ENCODE measurements around the gene CDH23.

CDH23 gene

GRCh38 chr10:71719464-71720201 is 322.9 kb downstream of the CDH23 start, which contains the start of gene C10orf105:
Gene C10orf105 (minus strand): TSS chr10:71719778. CDS start chr10:71716337, 3,441 bp downstream.
- Histone ChIP-seq H3K9me3 (no peaks in the 10 kb centered on the region), H3K36me3 (replicated peaks) (no peaks in the 10 kb centered on the region), H3K27me3 (ENCODE audit: low read depth) (no peaks in the 10 kb centered on the region), H3K4me3 (no peak within 1 kb of the TSS), H3K4me1 (no peaks in the 10 kb centered on the region)
- no peak for DNase-seq (ENCODE audit: low spot score in 2 of 2)
- in situ Hi-C loops (cut with MboI; ENCODE audit: low sequenced_read_pairs): no loop called here

GRCh38 chr10:71720288-71720687 is 323.6 kb downstream of the CDH23 start:
- Histone ChIP-seq H3K36me3 (replicated peaks) (no peaks in the 10 kb centered on the region), H3K4me3 (no peak overlapping the region), H3K4me1 (no peaks in the 10 kb centered on the region), H3K9me3 (no peaks in the 10 kb centered on the region), H3K27me3 (ENCODE audit: low read depth) (no peaks in the 10 kb centered on the region)
- no peak for DNase-seq (ENCODE audit: low spot score in 2 of 2)
- in situ Hi-C loops (cut with MboI; ENCODE audit: low sequenced_read_pairs): no loop called here

- in situ Hi-C loops (cut with MboI; ENCODE audit: low sequenced_read_pairs): no loop called here
- no peaks in the 10 kb centered on the region for H3K27me3 ChIP-seq (ENCODE audit: low read depth)
Measured at GRCh38 chr10:71721313-71721712, 324.6 kb downstream of the CDH23 start.

GRCh38 chr10:71722849-71723248 is 326.1 kb downstream of the CDH23 start:
- Histone ChIP-seq H3K4me1 (no peaks in the 10 kb centered on the region), H3K4me3 (no peak overlapping the region), H3K9me3 (no peaks in the 10 kb centered on the region), H3K36me3 (replicated peaks) (no peaks in the 10 kb centered on the region), H3K27me3 (ENCODE audit: low read depth) (no peaks in the 10 kb centered on the region)
- no peak for DNase-seq (ENCODE audit: low spot score in 2 of 2)
- in situ Hi-C loops (cut with MboI; ENCODE audit: low sequenced_read_pairs): no loop called here

More at GRCh38 chr10:71721313-71721712, 324.6 kb downstream of the CDH23 start:
- Histone ChIP-seq H3K4me3 (no peak overlapping the region), H3K9me3 (no peaks in the 10 kb centered on the region), H3K4me1 (no peaks in the 10 kb centered on the region), H3K36me3 (replicated peaks) (no peaks in the 10 kb centered on the region)
- DNase-seq (ENCODE audit: low spot score in 2 of 2): no peak

- no peaks in the 10 kb centered on the region for H3K4me1 ChIP-seq
- DNase-seq (ENCODE audit: low spot score in 2 of 2): no peak
- in situ Hi-C loops (cut with MboI; ENCODE audit: low sequenced_read_pairs): no loop called here
Measured at GRCh38 chr10:71723311-71723710, 326.6 kb downstream of the CDH23 start.

GRCh38 chr10:71724539-71724938 is 327.8 kb downstream of the CDH23 start:
- in situ Hi-C loops (cut with MboI; ENCODE audit: low sequenced_read_pairs): no loop called here
- H3K27me3 ChIP-seq (ENCODE audit: low read depth): no peaks in the 10 kb centered on the region
- H3K9me3 ChIP-seq: no peaks in the 10 kb centered on the region
- H3K4me3 ChIP-seq: no peak overlapping the region
- H3K4me1 ChIP-seq: no peaks in the 10 kb centered on the region
- H3K36me3 ChIP-seq (replicated peaks): no peaks in the 10 kb centered on the region
- no peak for DNase-seq (ENCODE audit: low spot score in 2 of 2)

More at GRCh38 chr10:71723311-71723710, 326.6 kb downstream of the CDH23 start:
- Histone ChIP-seq H3K36me3 (replicated peaks) (no peaks in the 10 kb centered on the region), H3K9me3 (no peaks in the 10 kb centered on the region), H3K27me3 (ENCODE audit: low read depth) (no peaks in the 10 kb centered on the region), H3K4me3 (no peak overlapping the region)

GRCh38 chr10:71725249-71725648 is 328.5 kb downstream of the CDH23 start:
- in situ Hi-C loops (cut with MboI; ENCODE audit: low sequenced_read_pairs): no loop called here
- Histone ChIP-seq H3K4me1 (no peaks in the 10 kb centered on the region), H3K27me3 (ENCODE audit: low read depth) (no peaks in the 10 kb centered on the region), H3K36me3 (replicated peaks) (no peaks in the 10 kb centered on the region), H3K9me3 (no peaks in the 10 kb centered on the region), H3K4me3 (no peak overlapping the region)
- DNase-seq (ENCODE audit: low spot score in 2 of 2): no peak

- no peak overlapping the region for H3K4me3 ChIP-seq
- no peaks in the 10 kb centered on the region for H3K4me1 ChIP-seq
- DNase-seq (ENCODE audit: low spot score in 2 of 2): peak in 1 of 2 experiments; percentile 54
- H3K9me3 ChIP-seq: no peaks in the 10 kb centered on the region
- H3K27me3 ChIP-seq (ENCODE audit: low read depth): no peaks in the 10 kb centered on the region
- in situ Hi-C loops (cut with MboI; ENCODE audit: low sequenced_read_pairs): no loop called here
- H3K36me3 ChIP-seq (replicated peaks): no peaks in the 10 kb centered on the region
Measured at GRCh38 chr10:71725998-71726579, 329.4 kb downstream of the CDH23 start.

- in situ Hi-C loops (cut with MboI; ENCODE audit: low sequenced_read_pairs): no loop called here
- no peaks in the 10 kb centered on the region for H3K4me1 ChIP-seq
Measured at GRCh38 chr10:71726580-71727104, 329.9 kb downstream of the CDH23 start.

GRCh38 chr10:71727105-71727737 is 330.5 kb downstream of the CDH23 start:
- in situ Hi-C loops (cut with MboI; ENCODE audit: low sequenced_read_pairs): no loop called here
- no peaks in the 10 kb centered on the region for H3K36me3 ChIP-seq (replicated peaks)
- no peaks in the 10 kb centered on the region for H3K27me3 ChIP-seq (ENCODE audit: low read depth)
- DNase-seq (ENCODE audit: low spot score in 2 of 2): no peak
- no peaks in the 10 kb centered on the region for H3K4me1 ChIP-seq
- H3K4me3 ChIP-seq: no peak overlapping the region
- no peaks in the 10 kb centered on the region for H3K9me3 ChIP-seq

More at GRCh38 chr10:71726580-71727104, 329.9 kb downstream of the CDH23 start:
- Histone ChIP-seq H3K9me3 (no peaks in the 10 kb centered on the region), H3K36me3 (replicated peaks) (no peaks in the 10 kb centered on the region), H3K27me3 (ENCODE audit: low read depth) (no peaks in the 10 kb centered on the region), H3K4me3 (no peak overlapping the region)
- no peak for DNase-seq (ENCODE audit: low spot score in 2 of 2)

GRCh38 chr10:71727738-71728737 is 331.3 kb downstream of the CDH23 start:
- Histone ChIP-seq H3K36me3 (replicated peaks) (no peaks in the 10 kb centered on the region), H3K27me3 (ENCODE audit: low read depth) (no peaks in the 10 kb centered on the region), H3K9me3 (no peaks in the 10 kb centered on the region), H3K4me1 (no peaks in the 10 kb centered on the region), H3K4me3 (no peak overlapping the region)
- peak in 1 of 2 experiments; percentile 36 for DNase-seq (ENCODE audit: low spot score in 2 of 2)
- in situ Hi-C loops (cut with MboI; ENCODE audit: low sequenced_read_pairs): no loop called here

- no peaks in the 10 kb centered on the region for H3K4me1 ChIP-seq
- in situ Hi-C loops (cut with MboI; ENCODE audit: low sequenced_read_pairs): no loop called here
- peak in 1 of 2 experiments; percentile 56 for DNase-seq (ENCODE audit: low spot score in 2 of 2)
Measured at GRCh38 chr10:71729161-71729636, 332.5 kb downstream of the CDH23 start.

GRCh38 chr10:71731791-71732190 is 335.1 kb downstream of the CDH23 start:
- Histone ChIP-seq H3K27me3 (ENCODE audit: low read depth) (no peaks in the 10 kb centered on the region), H3K36me3 (replicated peaks) (no peaks in the 10 kb centered on the region), H3K4me3 (no peak overlapping the region), H3K9me3 (no peaks in the 10 kb centered on the region), H3K4me1 (no peaks in the 10 kb centered on the region)
- DNase-seq (ENCODE audit: low spot score in 2 of 2): no peak
- in situ Hi-C loops (cut with MboI; ENCODE audit: low sequenced_read_pairs): no loop called here

More at GRCh38 chr10:71729161-71729636, 332.5 kb downstream of the CDH23 start:
- H3K27me3 ChIP-seq (ENCODE audit: low read depth): no peaks in the 10 kb centered on the region
- H3K36me3 ChIP-seq (replicated peaks): no peaks in the 10 kb centered on the region
- H3K4me3 ChIP-seq: no peak overlapping the region
- H3K9me3 ChIP-seq: no peaks in the 10 kb centered on the region

Data from HAP-1 (cell line).